Sigmoid colon (tissue), 4 donors: ENCODE measurements around the gene MAGI2.

Experiments
- POLR2A ChIP-seq, 2 donors: fragments of 450-650 bp; IDR thresholded peaks; one replicate each; pipeline ENCODE4 v1.6.1; 2016; ENCODE audit warnings: antibody characterized with exemption in 2 of 2, mild to moderate bottlenecking in 2 of 2, moderate library complexity in 2 of 2
- POLR2AphosphoS5 ChIP-seq, 4 donors: sonication (generic); formaldehyde crosslinking; IDR thresholded peaks; one replicate each; pipeline ENCODE4 v1.6.1; 2017; ENCODE audit warnings: antibody characterized with exemption in 4 of 4

GRCh38 chr7:78803501-78804127 lies 649.9 kb downstream of the MAGI2 start:
- TF ChIP-seq POLR2A (IDR thresholded peaks at IDR 0.05) (no peak), POLR2AphosphoS5 (IDR thresholded peaks at IDR 0.05) (no peak)
